SU-DHL-6 (cell line): ENCODE results near the gene PER2.

Source experiments
- EZH2phosphoT487 ChIP-seq: fragments of 200-600 bp; sonication (generic), shearing (Covaris generic); conservative IDR thresholded peaks from 2 replicates; pipeline ENCODE4 v1.6.1; 2018; ENCODE audit warnings: mild to moderate bottlenecking, antibody characterized with exemption, low read length, moderate library complexity, mixed read lengths
- TF ChIP-seq, protein P1 (sequence below): fragments of 200-600 bp; sonication (generic); IDR thresholded peaks from one replicate; pipeline ENCODE4 v1.5.1; 2017; ENCODE audit warnings: antibody characterized with exemption, mild to moderate bottlenecking, low read length, moderate library complexity; ENCODE audit not compliant: insufficient read depth, poor library complexity, severe bottlenecking

DNA sequence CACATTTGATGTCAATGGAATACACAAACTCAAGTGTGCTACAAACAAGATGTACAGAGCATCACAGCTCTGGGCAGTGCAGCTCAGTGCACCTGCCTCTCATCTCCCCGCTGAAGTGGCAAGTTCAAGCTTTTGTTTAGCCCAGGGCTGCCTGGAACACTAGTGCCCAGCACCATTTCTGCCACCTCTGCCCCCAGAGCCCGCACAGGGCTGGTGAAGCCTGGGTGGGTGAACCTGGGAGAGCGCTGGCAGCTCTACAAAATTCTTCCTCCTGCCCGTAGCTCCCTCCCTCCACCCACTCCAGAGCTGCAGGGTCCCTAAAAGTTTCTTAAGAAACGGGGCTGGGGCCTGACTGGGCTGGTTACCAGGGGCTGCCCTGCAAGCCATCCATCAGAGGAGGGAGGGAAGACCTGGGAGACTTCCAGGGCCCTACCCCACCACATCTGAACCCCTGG lies 50.1 kb downstream of the PER2 start:
- TF ChIP-seq, protein P1, sequence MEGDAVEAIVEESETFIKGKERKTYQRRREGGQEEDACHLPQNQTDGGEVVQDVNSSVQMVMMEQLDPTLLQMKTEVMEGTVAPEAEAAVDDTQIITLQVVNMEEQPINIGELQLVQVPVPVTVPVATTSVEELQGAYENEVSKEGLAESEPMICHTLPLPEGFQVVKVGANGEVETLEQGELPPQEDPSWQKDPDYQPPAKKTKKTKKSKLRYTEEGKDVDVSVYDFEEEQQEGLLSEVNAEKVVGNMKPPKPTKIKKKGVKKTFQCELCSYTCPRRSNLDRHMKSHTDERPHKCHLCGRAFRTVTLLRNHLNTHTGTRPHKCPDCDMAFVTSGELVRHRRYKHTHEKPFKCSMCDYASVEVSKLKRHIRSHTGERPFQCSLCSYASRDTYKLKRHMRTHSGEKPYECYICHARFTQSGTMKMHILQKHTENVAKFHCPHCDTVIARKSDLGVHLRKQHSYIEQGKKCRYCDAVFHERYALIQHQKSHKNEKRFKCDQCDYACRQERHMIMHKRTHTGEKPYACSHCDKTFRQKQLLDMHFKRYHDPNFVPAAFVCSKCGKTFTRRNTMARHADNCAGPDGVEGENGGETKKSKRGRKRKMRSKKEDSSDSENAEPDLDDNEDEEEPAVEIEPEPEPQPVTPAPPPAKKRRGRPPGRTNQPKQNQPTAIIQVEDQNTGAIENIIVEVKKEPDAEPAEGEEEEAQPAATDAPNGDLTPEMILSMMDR = no peak
- TF ChIP-seq EZH2phosphoT487 = no peak
